Stomach (tissue), 4 donors: ENCODE results near the gene HEXD.

Source experiments
- CTCF ChIP-seq, 7 experiments: fragments of 450-650 bp in 4 of 7; fragments of 200-600 bp in 3 of 7; sonication (generic) in 3 of 7; IDR thresholded peaks; one replicate each; pipeline ENCODE4 v1.5.1; 2016 to 2019; ENCODE audit warnings: antibody characterized with exemption in 7 of 7, control low read depth in 2 of 7, mild to moderate bottlenecking in 1 of 7
- POLR2A ChIP-seq, 4 donors: fragments of 450-650 bp; IDR thresholded peaks; one replicate each; pipeline ENCODE4 v1.6.1; 2016; ENCODE audit warnings: antibody characterized with exemption in 4 of 4, control low read depth in 2 of 4, mild to moderate bottlenecking in 1 of 4, moderate library complexity in 1 of 4
- POLR2AphosphoS5 ChIP-seq, 3 donors: sonication (generic); formaldehyde crosslinking; IDR thresholded peaks; one replicate each; pipeline ENCODE4 v1.6.1; 2016; ENCODE audit warnings: antibody characterized with exemption in 3 of 3

- TF ChIP-seq CTCF (IDR thresholded peaks at IDR 0.05) (no peak), POLR2AphosphoS5 (IDR thresholded peaks at IDR 0.05) (no peak), POLR2A (IDR thresholded peaks at IDR 0.05) (no peak)
Measured at GRCh38 chr17:82432017-82432416, 13.9 kb downstream of the HEXD start.
